Sigmoid colon (tissue), 7 donors: ENCODE measurements around the gene GPRC5B. TPM values are rescaled to one million over a fixed set of nuclear protein-coding genes. Genes with fewer than 3 reads are reported as not detected.

Source experiments
- DNase-seq: peaks from one replicate; pipeline ENCODE4 v3.0.0-alpha.2; 2019
- H3K27ac ChIP-seq, 4 donors: fragments of 200-600 bp; sonication (generic); one replicate each; pipeline ENCODE4 v1.5.1; 2016 to 2019; ENCODE audit warnings: mild to moderate bottlenecking in 1 of 4
- H3K27me3 ChIP-seq, 3 donors: fragments of 200-600 bp; sonication (generic); one replicate each; pipeline ENCODE4 v1.5.1; 2019; ENCODE audit warnings: mild to moderate bottlenecking in 1 of 3
- H3K36me3 ChIP-seq, 4 donors: fragments of 200-600 bp; sonication (generic); one replicate each; pipeline ENCODE4 v1.5.1; 2016 to 2019
- H3K4me1 ChIP-seq, 4 donors: fragments of 200-600 bp; sonication (generic); one replicate each; pipeline ENCODE4 v1.5.1; 2017 to 2019
- H3K4me3 ChIP-seq, 4 donors: fragments of 200-600 bp; sonication (generic); one replicate each; pipeline ENCODE4 v1.5.1; 2017 to 2019; ENCODE audit warnings: mild to moderate bottlenecking in 2 of 4, moderate library complexity in 1 of 4
- H3K9me3 ChIP-seq, 4 donors: fragments of 200-600 bp in 3 of 4; sonication (generic) in 3 of 4; one replicate each; pipeline versions ENCODE4 v1.5.1 to v1.6.1; 2013 to 2019
- EP300 ChIP-seq, 4 donors: sonication (generic); formaldehyde crosslinking; IDR thresholded peaks; one replicate each; pipeline ENCODE4 v1.6.1; 2017; ENCODE audit warnings: antibody characterized with exemption in 4 of 4
- POLR2A ChIP-seq, 2 donors: fragments of 450-650 bp; IDR thresholded peaks; one replicate each; pipeline ENCODE4 v1.6.1; 2016; ENCODE audit warnings: antibody characterized with exemption in 2 of 2, mild to moderate bottlenecking in 2 of 2, moderate library complexity in 2 of 2
- POLR2AphosphoS5 ChIP-seq, 4 donors: sonication (generic); formaldehyde crosslinking; IDR thresholded peaks; one replicate each; pipeline ENCODE4 v1.6.1; 2017; ENCODE audit warnings: antibody characterized with exemption in 4 of 4
- WGBS, 2 donors: extraction: QIAGEN DNeasy Blood & Tissue Kit; methylation state at CpG; one replicate each; pipeline ENCODE4 v1.1.7; 2013; 5-methylcytosine and 5-hydroxymethylcytosine counted together
- intact Hi-C: fragments of 100-400 bp; cut with DNase I; formaldehyde crosslinking; loops from one replicate; pipeline ENCODE4 v1.15.1; 2023
- polyA plus RNA-seq, 3 donors: library from polyadenylated mRNA; stranded (reverse); fragments of 200-250 nt; gene quantifications; one replicate each; pipeline ENCODE4 v1.2.3, GENCODE V29; 2013
- total RNA-seq, 4 donors: library from RNA; depleted of rRNA; stranded (reverse); fragments of >200 nt; gene quantifications; one replicate each; pipeline ENCODE4 v1.1.0, GENCODE V29; 2016
- TF ChIP-seq, protein P1 (sequence below), 4 experiments: fragments of 450-650 bp in 3 of 4; fragments of 200-600 bp in 1 of 4; IDR thresholded peaks; one replicate each; pipeline ENCODE4 v1.5.1; 2016 to 2019; ENCODE audit warnings: antibody characterized with exemption in 4 of 4, mild to moderate bottlenecking in 3 of 4, moderate library complexity in 2 of 4
- donor health status: healthy with polysubstance abuse.
- donor health status: Bipolar disorder and iron deficiency.
- donor health status: healthy.

Gene GPRC5B
- total and polyA plus RNA-seq, 7 donors, result 1.6 to 20.6 (median 8.4) TPM

DNA sequence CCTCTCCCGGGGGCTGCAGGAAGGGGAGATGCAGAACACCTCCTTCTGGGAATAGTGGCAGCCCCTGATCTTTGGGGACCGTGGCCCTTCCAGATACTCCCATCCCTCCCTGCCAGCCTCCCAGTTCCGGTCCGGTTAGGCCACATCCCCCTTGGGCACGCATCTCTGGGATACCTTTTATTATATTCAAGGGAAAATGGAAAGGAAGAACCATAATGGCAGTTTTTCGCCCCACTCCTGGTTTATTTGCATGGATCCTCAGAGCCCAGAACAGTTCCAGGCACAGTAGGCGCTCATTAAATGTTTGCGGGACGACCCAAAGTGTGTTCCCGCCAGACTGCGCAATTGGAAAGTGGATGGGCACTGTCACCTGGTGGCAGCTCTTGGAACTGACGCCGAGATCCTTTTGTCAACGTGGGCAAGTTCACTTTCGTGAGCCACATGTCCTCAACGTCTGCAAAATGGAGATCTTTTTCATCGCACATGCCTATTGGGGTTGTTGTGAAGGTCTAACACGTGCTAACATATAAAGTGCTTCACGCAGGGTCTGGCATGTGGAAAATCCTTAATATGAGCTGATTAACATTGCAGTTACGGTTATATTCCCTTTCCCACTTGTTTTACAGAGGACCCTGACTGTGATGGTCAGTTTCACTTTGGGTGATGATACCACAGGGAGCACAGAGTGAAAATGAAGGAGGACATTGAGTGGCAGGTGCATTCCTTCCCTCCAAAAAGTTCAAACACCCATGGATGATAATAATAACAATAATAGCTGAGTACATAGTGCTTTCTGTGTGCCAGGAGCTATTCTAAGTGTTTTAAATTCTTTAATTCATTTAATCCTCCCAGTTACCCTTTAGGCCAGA lies 1.7 kb upstream of the GPRC5B start:
- intact Hi-C loops, result loop anchor here (1.0 to 5.0 kb wide), 3 partner anchors 286 to 327 kb away; no protein-coding TSS in a partner anchor
- Histone ChIP-seq H3K4me3 (peak overlapping the region in 3 of 4 donors; percentile 52 to 67 (median 65)), H3K27me3 (peaks cover 8 to 30% (median 29%) of the 10 kb centered on the region in 3 donors), H3K36me3 (no peaks in the 10 kb centered on the region), H3K4me1 (peaks cover 0 to 31% (median 30%) of the 10 kb centered on the region in 4 donors), H3K9me3 (no peaks in the 10 kb centered on the region), H3K27ac (no peak overlapping the region)
- DNase-seq, result peak; percentile 86
- TF ChIP-seq, protein P1, sequence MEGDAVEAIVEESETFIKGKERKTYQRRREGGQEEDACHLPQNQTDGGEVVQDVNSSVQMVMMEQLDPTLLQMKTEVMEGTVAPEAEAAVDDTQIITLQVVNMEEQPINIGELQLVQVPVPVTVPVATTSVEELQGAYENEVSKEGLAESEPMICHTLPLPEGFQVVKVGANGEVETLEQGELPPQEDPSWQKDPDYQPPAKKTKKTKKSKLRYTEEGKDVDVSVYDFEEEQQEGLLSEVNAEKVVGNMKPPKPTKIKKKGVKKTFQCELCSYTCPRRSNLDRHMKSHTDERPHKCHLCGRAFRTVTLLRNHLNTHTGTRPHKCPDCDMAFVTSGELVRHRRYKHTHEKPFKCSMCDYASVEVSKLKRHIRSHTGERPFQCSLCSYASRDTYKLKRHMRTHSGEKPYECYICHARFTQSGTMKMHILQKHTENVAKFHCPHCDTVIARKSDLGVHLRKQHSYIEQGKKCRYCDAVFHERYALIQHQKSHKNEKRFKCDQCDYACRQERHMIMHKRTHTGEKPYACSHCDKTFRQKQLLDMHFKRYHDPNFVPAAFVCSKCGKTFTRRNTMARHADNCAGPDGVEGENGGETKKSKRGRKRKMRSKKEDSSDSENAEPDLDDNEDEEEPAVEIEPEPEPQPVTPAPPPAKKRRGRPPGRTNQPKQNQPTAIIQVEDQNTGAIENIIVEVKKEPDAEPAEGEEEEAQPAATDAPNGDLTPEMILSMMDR (IDR thresholded peaks at IDR 0.05), result peak; percentile 99 to 100 (median 100)
- TF ChIP-seq POLR2AphosphoS5 (IDR thresholded peaks at IDR 0.05) (no peak), POLR2A (IDR thresholded peaks at IDR 0.05) (no peak)
- 6% methylated on average over 20 of the region's 20 CpGs for WGBS, 2 donors

DNA sequence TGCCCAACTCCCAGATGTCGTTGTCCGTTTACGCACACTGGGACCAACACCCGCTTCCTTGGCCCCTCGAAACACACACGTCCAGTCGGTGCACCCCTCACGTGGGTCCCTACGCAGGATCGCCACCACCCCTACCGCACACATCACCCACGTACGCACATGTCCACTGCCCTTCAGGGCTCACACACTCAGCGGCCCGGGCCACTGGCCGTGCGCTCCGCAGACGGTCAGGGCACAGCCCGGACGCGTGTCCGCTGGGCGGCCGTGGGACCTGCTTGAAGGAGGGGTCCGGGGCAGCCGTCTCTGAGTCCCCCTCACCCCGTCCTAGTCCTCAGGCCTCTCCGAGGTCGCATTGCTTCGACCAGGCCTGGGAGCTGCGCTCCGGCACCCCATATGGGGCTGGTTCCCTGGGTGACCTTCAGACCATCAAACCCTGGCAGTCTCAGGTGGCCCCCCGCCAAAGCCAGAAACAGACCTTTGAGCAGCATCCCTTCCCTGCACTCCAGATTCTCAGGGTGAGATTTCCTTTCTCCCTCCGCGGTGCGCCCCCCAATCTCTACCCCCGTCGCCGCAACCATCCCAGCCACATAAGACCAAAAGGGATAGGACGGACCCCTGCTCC lies 914 bp upstream of the GPRC5B start:
- no peaks in the 10 kb centered on the region for H3K36me3 ChIP-seq
- no peaks in the 10 kb centered on the region for H3K9me3 ChIP-seq
- H3K4me3 ChIP-seq, result peak overlapping the region; percentile 45 to 67 (median 58)
- intact Hi-C loops, result loop anchor here (1.0 to 5.0 kb wide), 3 partner anchors 285 to 326 kb away; no protein-coding TSS in a partner anchor
- WGBS, 2 donors, result 8 to 13% methylated on average over 41 of the region's 41 CpGs
- no peak overlapping the region for H3K27ac ChIP-seq
- H3K4me1 ChIP-seq, result peaks cover 0 to 31% (median 30%) of the 10 kb centered on the region in 4 donors
- TF ChIP-seq POLR2A (IDR thresholded peaks at IDR 0.05) (no peak), POLR2AphosphoS5 (IDR thresholded peaks at IDR 0.05) (no peak), EP300 (IDR thresholded peaks at IDR 0.05) (no peak)
- TF ChIP-seq, protein P1 (IDR thresholded peaks at IDR 0.05), result no peak
- H3K27me3 ChIP-seq, result peaks cover 8 to 30% (median 29%) of the 10 kb centered on the region in 3 donors
- no peak for DNase-seq

DNA sequence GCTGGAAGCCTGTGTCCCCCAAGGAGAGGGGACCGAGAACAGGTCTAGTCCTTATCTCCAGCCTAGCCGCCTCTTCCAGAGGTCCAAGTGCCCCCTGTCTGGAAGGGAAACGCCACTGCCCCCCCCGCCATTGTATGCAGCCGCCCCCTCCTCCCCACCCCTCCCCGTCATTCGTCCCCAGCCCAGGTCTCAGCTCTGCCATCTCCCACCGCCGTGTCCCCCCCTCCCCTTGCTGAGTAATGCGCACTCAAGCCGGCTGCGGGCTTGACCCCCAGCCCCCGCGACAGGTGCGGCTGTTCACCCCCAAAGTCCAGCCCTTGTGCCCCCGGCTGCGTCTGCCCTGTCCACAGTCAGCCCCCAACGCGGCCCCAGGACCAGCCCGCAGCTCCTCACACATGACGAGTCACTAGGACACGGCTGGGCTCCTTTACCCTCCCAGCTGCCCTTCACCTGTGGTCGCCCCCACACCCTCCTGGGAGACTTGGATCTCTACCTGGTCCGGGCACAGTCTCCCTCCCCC lies 622 bp downstream of the GPRC5B start:
- intact Hi-C loops, result loop anchor here (2.0 kb wide), 1 partner anchor 167 kb away; no protein-coding TSS in a partner anchor
- 2 to 3% methylated on average over 24 of the region's 24 CpGs for WGBS, 2 donors
- peaks cover 0 to 31% (median 30%) of the 10 kb centered on the region in 4 donors for H3K4me1 ChIP-seq
- DNase-seq, result peak; percentile 73
- peaks cover 8 to 30% (median 29%) of the 10 kb centered on the region in 3 donors for H3K27me3 ChIP-seq
- H3K9me3 ChIP-seq, result no peaks in the 10 kb centered on the region
- H3K36me3 ChIP-seq, result no peaks in the 10 kb centered on the region
- peak overlapping the region; percentile 45 to 67 (median 58) for H3K4me3 ChIP-seq
- TF ChIP-seq POLR2AphosphoS5 (IDR thresholded peaks at IDR 0.05), result no peak
- TF ChIP-seq, protein P1 (IDR thresholded peaks at IDR 0.05), result no peak
- no peak for TF ChIP-seq EP300 (IDR thresholded peaks at IDR 0.05)
- no peak for TF ChIP-seq POLR2A (IDR thresholded peaks at IDR 0.05)
- peak overlapping the region; percentile 15 to 60 (median 45) for H3K27ac ChIP-seq

DNA sequence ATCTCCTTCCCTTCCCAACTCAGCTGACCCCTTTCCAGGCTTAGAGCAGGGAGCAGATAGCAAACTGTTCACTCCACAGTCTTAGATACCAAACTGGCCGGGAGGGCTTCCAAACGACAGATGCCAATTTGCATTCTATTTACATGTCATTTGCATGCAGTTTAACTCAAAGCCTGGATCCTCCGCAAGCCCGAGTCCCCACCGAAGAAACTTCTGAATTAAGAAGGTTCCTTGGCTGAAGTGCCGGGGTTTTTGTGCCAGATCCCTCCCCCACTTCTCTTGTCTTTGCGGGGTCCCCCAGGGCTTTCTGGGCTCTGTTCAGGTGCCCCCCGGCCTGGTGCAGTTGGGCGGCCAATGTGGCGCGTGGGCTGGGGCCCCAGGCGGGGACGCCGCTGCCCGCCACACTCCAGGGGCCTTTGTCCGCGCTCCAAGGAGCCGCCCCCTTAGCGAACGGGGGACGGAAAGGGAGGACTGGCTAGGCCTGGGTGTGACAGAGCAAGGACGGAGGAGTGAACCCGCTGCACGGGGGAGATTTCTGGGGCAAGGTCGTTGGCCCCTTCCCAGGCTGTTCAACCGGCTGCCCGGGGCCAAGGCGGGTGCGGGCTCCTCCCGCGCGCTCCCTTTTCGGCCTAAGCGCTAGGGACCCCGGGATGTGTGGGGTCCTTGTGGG lies 1.2 kb downstream of the GPRC5B start:
- TF ChIP-seq EP300 (IDR thresholded peaks at IDR 0.05) (no peak), POLR2AphosphoS5 (IDR thresholded peaks at IDR 0.05) (no peak), POLR2A (IDR thresholded peaks at IDR 0.05) (no peak)
- peaks cover 8 to 30% (median 29%) of the 10 kb centered on the region in 3 donors for H3K27me3 ChIP-seq
- WGBS, 2 donors, result 3 to 10% methylated on average over 35 of the region's 35 CpGs
- no peaks in the 10 kb centered on the region for H3K36me3 ChIP-seq
- no peak for DNase-seq
- H3K4me3 ChIP-seq, result peak overlapping the region; percentile 45 to 67 (median 58)
- intact Hi-C loops, result loop anchor here (2.0 kb wide), 1 partner anchor 167 kb away; no protein-coding TSS in a partner anchor
- H3K27ac ChIP-seq, result peak overlapping the region; percentile 15 to 60 (median 45)
- H3K9me3 ChIP-seq, result no peaks in the 10 kb centered on the region
- H3K4me1 ChIP-seq, result peaks cover 0 to 31% (median 30%) of the 10 kb centered on the region in 4 donors
